LoVo (cell line): Measurements from ENCODE around the gene ASPSCR1.

Experiments used
- DNase-seq: peaks from one replicate; pipeline ENCODE4 v3.0.0-alpha.2; 2016; ENCODE audit warnings: low spot score

ASPSCR1 gene

GRCh38 chr17:82013341-82013740 lies 35.9 kb downstream of the ASPSCR1 start:
- no peak for DNase-seq

- no peak for DNase-seq
Observed at GRCh38 chr17:82013772-82014321, 36.4 kb downstream of the ASPSCR1 start.

- no peak for DNase-seq
Observed at GRCh38 chr17:82014432-82014831, 37.0 kb downstream of the ASPSCR1 start.

- no peak for DNase-seq
Observed at GRCh38 chr17:82014971-82015310, 37.5 kb downstream of the ASPSCR1 start.

- no peak for DNase-seq
Observed at GRCh38 chr17:82015311-82015971, 38.0 kb downstream of the ASPSCR1 start.

- DNase-seq = no peak
Observed at GRCh38 chr17:82016061-82016874, 38.8 kb downstream of the ASPSCR1 start.

- DNase-seq = no peak
Observed at GRCh38 chr17:82016875-82017459, 39.5 kb downstream of the ASPSCR1 start.

- no peak for DNase-seq
Observed at GRCh38 chr17:82017612-82018151, 40.3 kb downstream of the ASPSCR1 start.

GRCh38 chr17:82018152-82018988 lies 40.9 kb downstream of the ASPSCR1 start:
- no peak for DNase-seq

GRCh38 chr17:82018989-82019689 lies 41.7 kb downstream of the ASPSCR1 start:
- no peak for DNase-seq

- DNase-seq = peak; percentile 36
Observed at GRCh38 chr17:82019690-82020571, 42.5 kb downstream of the ASPSCR1 start.

- DNase-seq = no peak
Observed at GRCh38 chr17:82020572-82021106, 43.2 kb downstream of the ASPSCR1 start.

- peak; percentile 39 for DNase-seq
Observed at GRCh38 chr17:82021107-82021899, 43.9 kb downstream of the ASPSCR1 start.

GRCh38 chr17:82021900-82022309 lies 44.5 kb downstream of the ASPSCR1 start:
- peak; percentile 15 for DNase-seq

- DNase-seq = no peak
Observed at GRCh38 chr17:82022310-82022980, 45.0 kb downstream of the ASPSCR1 start, which contains the start of gene CENPX. CENPX (minus strand) TSS chr17:82022878; CDS start chr17:82022861, 17 bp downstream.

GRCh38 chr17:82022981-82023446 lies 45.6 kb downstream of the ASPSCR1 start, which contains the start of gene LRRC45:
LRRC45 (plus strand) TSS chr17:82023305; CDS start chr17:82023644, 339 bp downstream.
- DNase-seq = peak; percentile 100

GRCh38 chr17:82023447-82024241 lies 46.2 kb downstream of the ASPSCR1 start:
- DNase-seq = no peak
